K562 (cell line): ENCODE measurements around the gene PLEKHM3. TPM values are rescaled to one million over a fixed set of nuclear protein-coding genes. Genes with fewer than 3 reads are reported as not detected.
A peak's percentile ranks its signal among the peaks of the same experiment; 100 is the strongest.

Source experiments
- ATAC-seq: fragments of 200-7000 bp; cut with Tn5 transposase; 3 replicates; pipeline ENCODE4 v1.9.1; 2020; ENCODE audit warnings: moderate library complexity
- BruUV-seq: library from RNA; stranded (reverse); fragments of 400-500 nt; replicated peaks from 2 replicates; lab custom pipeline; 2021; lab: Mats Ljungman, UMichigan
- CTCF ChIA-PET: fragments of 300-600 bp; formaldehyde crosslinking; extraction: SDS; loops from one replicate; lab custom pipeline; 2021; ENCODE audit warnings: low intra/inter-chr PET ratio; lab: Yijun Ruan, JAX
- POLR2A ChIA-PET: fragments of 300-600, 350-650 bp; sonication (Branson Sonifier 250); formaldehyde crosslinking; extraction: SDS; loops from one replicate; lab custom pipeline; 2021; ENCODE audit warnings: antibody characterized with exemption, inconsistent platforms; lab: Yijun Ruan, JAX
- DNase-seq, 4 experiments: peaks; one replicate each; pipeline versions ENCODE4 v3.0.0 to v3.0.0-alpha.2; 2011 to 2018; ENCODE audit warnings: low spot score in 3 of 4, mixed read lengths in 3 of 4; ENCODE audit errors: extremely low read depth in 1 of 4
- FAIRE-seq: peaks from 2 replicates; lab custom pipeline; 2011; peaks lifted over from hg19 to GRCh38; lab: Jason Lieb, UNC
- H2AFZ ChIP-seq: 2 replicates; pipeline ENCODE4 v1.6.0; 2011; ENCODE audit warnings: low read depth, low read length, control low read depth, inconsistent platforms
- H3K27ac ChIP-seq: fragments of 200-600 bp; 3 replicates; pipeline ENCODE4 v1.8.0; 2011; ENCODE audit warnings: low read depth, mild to moderate bottlenecking, control low read depth, inconsistent platforms, low read length, moderate library complexity, mixed read lengths; ENCODE audit errors: extremely low read depth
- H3K27me3 ChIP-seq, 2 experiments: fragments of 300-600 bp in 1 of 2; 2 replicates in 1 of 2; 3 replicates in 1 of 2; pipeline versions ENCODE4 v1.6.0 to v1.8.0; 2011; ENCODE audit warnings: inconsistent platforms in 2 of 2, low read length in 2 of 2, mild to moderate bottlenecking in 1 of 2, mixed read lengths in 1 of 2, moderate library complexity in 1 of 2; ENCODE audit not compliant: control insufficient read depth in 2 of 2, insufficient read depth in 2 of 2
- H3K36me3 ChIP-seq: fragments of 300-600 bp; 3 replicates; pipeline ENCODE4 v1.8.0; 2011; ENCODE audit warnings: mild to moderate bottlenecking, low read length, inconsistent platforms; ENCODE audit not compliant: control insufficient read depth, insufficient read depth
- H3K4me1 ChIP-seq, 2 experiments: fragments of 200-600 bp in 1 of 2; replicated peaks in 1 of 2; 2 replicates in 1 of 2; 3 replicates in 1 of 2; pipeline versions ENCODE4 v1.5.1 to v1.8.0; 2011; ENCODE audit warnings: inconsistent platforms in 2 of 2, low read length in 2 of 2, mild to moderate bottlenecking in 1 of 2, mixed read lengths in 1 of 2, moderate library complexity in 1 of 2; ENCODE audit not compliant: control insufficient read depth in 2 of 2, insufficient read depth in 2 of 2
- H3K4me2 ChIP-seq: 2 replicates; pipeline ENCODE4 v1.6.1; 2011; ENCODE audit warnings: low read length, control low read depth, inconsistent platforms, mixed read lengths; ENCODE audit not compliant: insufficient read depth
- H3K4me3 ChIP-seq: fragments of 200-600 bp; sonication (generic), shearing (Covaris generic); 2 replicates; pipeline ENCODE4 v1.5.1; 2016; ENCODE audit warnings: control low read depth, inconsistent platforms
- H3K79me2 ChIP-seq: fragments of 200-600 bp; 3 replicates; pipeline ENCODE4 v1.8.0; 2011; ENCODE audit warnings: low read length, inconsistent platforms; ENCODE audit not compliant: control insufficient read depth, insufficient read depth
- H3K9ac ChIP-seq, 2 experiments: 2 replicates each; pipeline versions ENCODE4 v1.6.0 to v1.6.1; 2011; ENCODE audit warnings: low read depth in 2 of 2, low read length in 2 of 2, control low read depth in 1 of 2, inconsistent platforms in 1 of 2, mild to moderate bottlenecking in 1 of 2, mixed read lengths in 1 of 2; ENCODE audit not compliant: insufficient read depth in 1 of 2
- H3K9me1 ChIP-seq: one replicate; pipeline ENCODE4 v1.6.0; 2011; ENCODE audit warnings: inconsistent platforms, mild to moderate bottlenecking, low read length, moderate library complexity; ENCODE audit not compliant: control insufficient read depth, insufficient read depth
- H3K9me3 ChIP-seq: replicated peaks from 2 replicates; pipeline ENCODE4 v1.5.1; 2011; ENCODE audit warnings: low read depth, low read length, inconsistent platforms; ENCODE audit not compliant: control insufficient read depth, insufficient read depth
- H4K20me1 ChIP-seq: replicated peaks from 2 replicates; pipeline ENCODE4 v1.6.1; 2011; ENCODE audit warnings: low read length, inconsistent platforms, mixed read lengths; ENCODE audit not compliant: control insufficient read depth, insufficient read depth
- CREB1 ChIP-seq, 2 experiments: sonication (generic) in 1 of 2; formaldehyde crosslinking in 1 of 2; IDR thresholded peaks; 2 replicates each; pipeline versions ENCODE4 v1.6.1 to v1.8.0; 2012 to 2022; ENCODE audit warnings: inconsistent platforms in 1 of 2, mild to moderate bottlenecking in 1 of 2, missing genetic modification reagents in 1 of 2, moderate library complexity in 1 of 2
- FOSL1 ChIP-seq: fragments of 200-800 bp; sonication (Bioruptor generic); conservative IDR thresholded peaks from 2 replicates; pipeline ENCODE4 v1.6.1; 2016; ENCODE audit warnings: missing genetic modification characterization, missing compliant biosample characterization
- HNRNPUL1 ChIP-seq: fragments of 200-400 bp; formaldehyde crosslinking; IDR thresholded peaks from 2 replicates; pipeline ENCODE4 v1.6.1; 2017; ENCODE audit warnings: low read length
- MAFK ChIP-seq: IDR thresholded peaks from 2 replicates; pipeline ENCODE4 v1.6.1; 2011; ENCODE audit warnings: low read length, improper control_type of control experiment
- MEF2D ChIP-seq: conservative IDR thresholded peaks from 2 replicates; pipeline ENCODE4 v1.6.1; 2016; ENCODE audit warnings: low read depth, missing genetic modification characterization, missing compliant biosample characterization
- PREB ChIP-seq: sonication (generic); formaldehyde crosslinking; IDR thresholded peaks from 2 replicates; pipeline ENCODE4 v1.8.1; 2023; ENCODE audit warnings: mild to moderate bottlenecking, missing genetic modification reagents
- SMAD3 ChIP-seq: fragments of 450-650 bp; formaldehyde crosslinking; conservative IDR thresholded peaks from 2 replicates; pipeline ENCODE4 v1.4.0; 2020; ENCODE audit warnings: mild to moderate bottlenecking
- TCF7 ChIP-seq: sonication (generic); IDR thresholded peaks from 2 replicates; pipeline ENCODE4 v1.6.1; 2016; ENCODE audit warnings: antibody characterized with exemption, borderline replicate concordance
- ZBTB11 ChIP-seq, 3 experiments: fragments of 200-800 bp in 1 of 3; fragments of 250-450 bp in 1 of 3; fragments of 450-650 bp in 1 of 3; sonication (Bioruptor Pico) in 1 of 3; sonication (Bioruptor generic) in 1 of 3; formaldehyde crosslinking in 1 of 3; IDR thresholded peaks; 2 replicates each; pipeline versions ENCODE4 v1.6.1 to v1.8.0; 2016 to 2022; ENCODE audit warnings: mild to moderate bottlenecking in 2 of 3, missing genetic modification characterization in 2 of 3, missing compliant biosample characterization in 1 of 3, moderate library complexity in 1 of 3
- WGBS: fragments of 100-300 bp; shearing (Covaris generic); methylation state at CpG from one replicate; pipeline ENCODE4 v1.1.6; 2016; ENCODE audit warnings: low coverage, mixed read lengths; ENCODE audit not compliant: insufficient coverage; ENCODE audit errors: missing lambda C conversion rate; 5-methylcytosine and 5-hydroxymethylcytosine counted together
- in situ Hi-C: fragments of 300-500 bp; cut with MboI; formaldehyde crosslinking; loops from 4 replicates; pipeline ENCODE4 v1.15.0; 2018; ENCODE audit warnings: inconsistent platforms, mixed read lengths
- intact Hi-C: fragments of 100-400 bp; cut with micrococcal nuclease; formaldehyde crosslinking; loops from 2 replicates; pipeline ENCODE4 v1.14.2; 2022
- polyA plus RNA-seq, 8 experiments: library from polyadenylated mRNA; depleted of rRNA in 4 of 8; stranded (reverse) in 5 of 8; unstranded in 3 of 8; fragments of >200 nt; fragmentation: Nextera tagmentation in 2 of 8; fragmentation: Illumina TruSeq in 1 of 8; extraction: Ambion mirVana in 2 of 8; extraction: Trizol in 1 of 8; gene quantifications; 2 replicates each; pipeline versions ENCODE4 v1.2.1 to v1.2.3, GENCODE V29; 2011 to 2014; ENCODE audit warnings: inconsistent platforms in 1 of 8, missing spikeins in 1 of 8
- total RNA-seq, 7 experiments: library from RNA; depleted of rRNA in 6 of 7; stranded (reverse); fragments of >200 nt in 6 of 7; fragmentation: Illumina TruSeq in 2 of 7; extraction: Trizol in 2 of 7; gene quantifications; 2 replicates each; pipeline versions ENCODE4 v1.2.1 to v1.2.3, GENCODE V29; 2011 to 2021; ENCODE audit warnings: low replicate concordance in 1 of 7
- TF ChIP-seq, protein P1 (sequence below): fragments of 250-450 bp; sonication (Bioruptor Pico); IDR thresholded peaks from 2 replicates; pipeline ENCODE4 v1.5.0; 2021

Gene PLEKHM3
- total and polyA plus RNA-seq, 9 of the 15 experiments (the other 6 are each of a cell fraction or from before 2014, with no cell fraction given), result 0.24 to 1.6 (median 1.0) TPM

GRCh38 chr2:208037564-208038487 lies 12.5 kb upstream of the PLEKHM3 start:
- Histone ChIP-seq H4K20me1 (no peaks in the 10 kb centered on the region), H3K9me1 (no peaks in the 10 kb centered on the region), H3K9ac (no peak overlapping the region), H3K27ac (no peak overlapping the region), H3K79me2 (no peaks in the 10 kb centered on the region), H3K27me3 (no peaks in the 10 kb centered on the region), H3K4me3 (no peak overlapping the region), H3K36me3 (no peaks in the 10 kb centered on the region), H3K4me1 (no peaks in the 10 kb centered on the region), H2AFZ (no peak overlapping the region), H3K4me2 (no peak overlapping the region), H3K9me3 (0 out of 2 replicates have a peak, but pooled peaks cover 2% of the 10 kb centered on the region)
- BruUV-seq, result no TSS peak
- in situ Hi-C loops, result no loop called here
- FAIRE-seq, result no peak
- 50% methylated on average over 4 of the region's 4 CpGs for WGBS
- ATAC-seq, result no peak
- ChIA-PET POLR2A (interaction anchor here (0.6 kb wide), 1 partner anchor 20 kb away, joined by 3 read pairs; no protein-coding TSS in a partner anchor), CTCF (no interaction called here)
- intact Hi-C loops, result loop anchor here (10.0 kb wide), 1 partner anchor 173 kb away; no protein-coding TSS in a partner anchor
- DNase-seq, result no peak
- peak; percentile 74; the same call in 1 of the 2 replicates for TF ChIP-seq SMAD3 (CRISPR knock-in tag)
- TF ChIP-seq FOSL1, result no peak
- TF ChIP-seq, protein P1, sequence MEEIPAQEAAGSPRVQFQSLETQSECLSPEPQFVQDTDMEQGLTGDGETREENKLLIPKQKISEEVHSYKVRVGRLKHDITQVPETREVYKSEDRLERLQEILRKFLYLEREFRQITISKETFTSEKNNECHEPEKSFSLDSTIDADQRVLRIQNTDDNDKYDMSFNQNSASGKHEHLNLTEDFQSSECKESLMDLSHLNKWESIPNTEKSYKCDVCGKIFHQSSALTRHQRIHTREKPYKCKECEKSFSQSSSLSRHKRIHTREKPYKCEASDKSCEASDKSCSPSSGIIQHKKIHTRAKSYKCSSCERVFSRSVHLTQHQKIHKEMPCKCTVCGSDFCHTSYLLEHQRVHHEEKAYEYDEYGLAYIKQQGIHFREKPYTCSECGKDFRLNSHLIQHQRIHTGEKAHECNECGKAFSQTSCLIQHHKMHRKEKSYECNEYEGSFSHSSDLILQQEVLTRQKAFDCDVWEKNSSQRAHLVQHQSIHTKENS (CRISPR knock-in tag), result no peak
- TF ChIP-seq CREB1 (IDR thresholded peaks at IDR 0.05), result no peak
- TF ChIP-seq CREB1 (CRISPR knock-in tag; IDR thresholded peaks at IDR 0.05), result no peak
- no peak for TF ChIP-seq HNRNPUL1
- peak; percentile 77 for TF ChIP-seq MEF2D (tag)
- TF ChIP-seq PREB, result no peak
- no peak for TF ChIP-seq TCF7
- TF ChIP-seq MAFK, result no peak
- TF ChIP-seq ZBTB11 (CRISPR knock-in tag; IDR thresholded peaks at IDR 0.05), result no peak
